IPS-18c (cell line): Measurements from ENCODE around the gene TOB2.
"Not testable (repeated sequence)": the region's sequence is repeated elsewhere in the genome, so short reads cannot be mapped to it uniquely, and the experiment has no call there.

Experiments used
- H3K4me3 ChIP-seq: 2 replicates; pipeline ENCODE4 v1.7.0; 2013; ENCODE audit warnings: low read depth, mild to moderate bottlenecking, low read length, moderate library complexity; ENCODE audit not compliant: insufficient read depth
- H3K9me3 ChIP-seq: one replicate; pipeline ENCODE4 v1.6.1; 2013; ENCODE audit warnings: mild to moderate bottlenecking, low read length, moderate library complexity; ENCODE audit not compliant: control insufficient read depth, insufficient read depth

Gene TOB2

GRCh38 chr22:41436322-41437113, 10.1 kb downstream of the TOB2 start:
- peaks cover 2% of the 10 kb centered on the region for H3K9me3 ChIP-seq
- no peak overlapping the region; the same call in 1 of the 2 replicates for H3K4me3 ChIP-seq

- no peak overlapping the region for H3K4me3 ChIP-seq
These were observed 11.0 kb downstream of the TOB2 start for GRCh38 chr22:41435560-41435959.

GRCh38 chr22:41434361-41435003, 12.1 kb downstream of the TOB2 start:
- H3K9me3 ChIP-seq, H3K4me3 ChIP-seq: not testable (repeated sequence)

More at GRCh38 chr22:41435560-41435959, 11.0 kb downstream of the TOB2 start:
- peaks cover 2% of the 10 kb centered on the region for H3K9me3 ChIP-seq

GRCh38 chr22:41433480-41433879, 13.1 kb downstream of the TOB2 start:
- not testable (repeated sequence) for H3K9me3 ChIP-seq, H3K4me3 ChIP-seq

DNA sequence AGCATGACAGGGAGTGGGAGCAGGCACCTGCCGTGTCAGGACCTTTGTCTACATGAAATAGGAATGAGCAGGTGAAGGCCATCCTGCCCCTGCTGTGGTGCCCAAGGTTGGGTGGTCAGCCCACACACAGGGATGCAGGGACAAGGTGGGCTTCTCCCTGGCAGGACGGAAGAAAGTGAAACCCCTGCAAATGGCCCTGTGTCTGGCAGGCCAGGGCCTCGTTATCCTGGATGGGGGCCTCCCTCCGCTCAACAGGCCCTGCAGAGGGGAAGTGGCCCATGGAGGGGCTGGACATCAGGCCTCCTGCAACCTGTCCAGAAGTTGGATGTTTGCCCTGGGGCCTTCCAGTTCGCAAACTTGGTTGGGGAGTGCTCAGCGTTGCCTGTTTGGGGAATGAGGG, 14.9 kb downstream of the TOB2 start:
- H3K9me3 ChIP-seq: peaks cover 2% of the 10 kb centered on the region
- no peak overlapping the region for H3K4me3 ChIP-seq

GRCh38 chr22:41429951-41430332, 16.7 kb downstream of the TOB2 start:
- no peak overlapping the region for H3K4me3 ChIP-seq
- H3K9me3 ChIP-seq: no peaks in the 10 kb centered on the region

DNA sequence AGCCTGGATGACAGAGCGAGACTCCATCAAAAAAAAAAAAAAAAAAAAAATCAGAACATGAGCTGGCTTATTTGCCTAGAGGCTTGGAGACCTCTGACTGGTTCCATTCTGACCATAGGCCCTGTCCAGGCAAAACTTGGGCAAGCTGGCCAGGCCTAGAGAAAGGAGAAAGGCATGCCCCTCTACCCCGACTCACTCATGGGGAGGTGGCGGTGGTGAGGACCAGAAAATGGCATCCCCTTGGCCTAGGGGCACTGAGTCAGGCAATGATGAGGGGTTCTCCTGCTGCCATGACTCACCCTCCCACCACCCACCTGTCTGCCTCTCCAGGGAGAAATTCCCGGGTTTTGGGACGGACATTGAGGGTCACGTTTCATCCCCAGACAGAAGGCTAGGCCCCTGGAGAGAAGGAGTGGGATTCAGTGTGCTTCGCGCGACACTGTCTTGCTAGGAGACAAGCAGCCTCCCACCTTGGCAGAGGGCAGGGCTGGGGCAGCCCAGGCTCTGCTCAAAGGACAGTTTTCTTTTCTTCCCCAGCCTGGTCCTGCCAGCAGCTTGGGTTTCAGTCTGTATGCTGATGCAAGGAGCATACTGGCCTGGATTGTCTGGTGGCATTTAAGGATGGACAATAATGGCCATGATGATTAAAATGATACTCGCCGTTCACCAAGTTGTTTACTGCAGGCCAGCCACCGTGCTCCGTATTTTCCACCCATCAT, 17.2 kb downstream of the TOB2 start:
- H3K9me3 ChIP-seq: no peaks in the 10 kb centered on the region
- no peak overlapping the region for H3K4me3 ChIP-seq

- H3K4me3 ChIP-seq: no peak overlapping the region
- H3K9me3 ChIP-seq: no peaks in the 10 kb centered on the region
These were observed 20.8 kb downstream of the TOB2 start for GRCh38 chr22:41425660-41426365.

DNA sequence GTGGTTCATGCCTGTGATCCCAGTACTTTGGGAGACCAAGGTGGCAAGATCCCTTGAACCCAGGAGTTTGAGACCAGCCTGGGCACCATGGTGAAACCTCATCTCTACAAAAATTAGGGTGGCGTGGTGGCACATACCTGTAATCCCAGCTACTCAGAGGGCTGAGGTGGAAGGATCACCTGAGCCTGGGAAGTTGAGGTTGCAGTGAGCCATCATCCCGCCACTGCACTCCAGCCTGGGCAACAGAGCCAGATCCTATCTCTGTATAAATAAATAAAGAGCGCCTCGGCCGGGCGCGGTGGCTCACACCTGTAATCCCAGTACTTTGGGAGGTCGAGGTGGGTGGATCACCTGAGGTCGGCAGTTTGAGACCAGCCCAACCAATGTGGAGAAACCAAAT, 27.9 kb downstream of the TOB2 start:
- H3K9me3 ChIP-seq: no peaks in the 10 kb centered on the region
- no peak overlapping the region for H3K4me3 ChIP-seq

DNA sequence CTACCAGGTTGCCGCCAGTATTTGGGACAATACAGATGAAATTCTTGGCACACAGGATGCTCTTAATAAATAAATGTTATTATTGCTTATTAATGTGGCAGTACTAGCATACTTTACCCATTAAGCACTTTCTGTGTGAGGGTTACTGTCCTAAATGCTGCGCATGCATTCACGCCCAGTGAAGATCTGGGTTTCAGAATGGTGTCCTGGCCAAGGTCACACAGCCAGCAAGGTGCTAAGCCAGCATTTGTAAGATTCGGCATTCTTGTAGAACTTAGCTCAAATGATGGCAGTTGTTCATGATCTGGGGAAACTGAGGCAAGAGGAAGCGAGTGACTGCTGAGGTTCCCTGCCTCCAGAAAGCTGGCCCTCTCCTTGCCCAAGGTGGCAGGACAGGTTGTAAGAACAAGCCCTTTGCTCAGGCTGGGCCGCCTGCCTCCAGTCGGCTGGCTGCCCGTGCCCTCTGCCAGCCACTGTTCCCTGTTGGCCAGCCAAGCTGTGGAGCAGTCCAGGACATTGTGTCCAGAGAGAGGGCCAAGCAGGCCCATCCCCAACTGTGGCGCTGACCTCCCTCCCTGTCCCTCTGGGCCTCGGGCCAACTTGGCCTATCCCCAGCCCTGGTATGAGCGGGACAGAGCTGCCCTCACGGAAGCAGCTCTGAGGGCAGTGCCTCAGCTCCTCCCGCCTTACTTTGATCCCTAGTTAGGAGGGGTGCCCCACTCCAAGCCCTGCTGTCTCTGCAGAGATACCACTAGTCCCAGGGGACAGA, 28.8 kb downstream of the TOB2 start:
- H3K9me3 ChIP-seq: no peaks in the 10 kb centered on the region

GRCh38 chr22:41415554-41415953, 31.0 kb downstream of the TOB2 start:
- Histone ChIP-seq H3K9me3 (no peaks in the 10 kb centered on the region), H3K4me3 (no peak overlapping the region)

More for the DNA sequence above, 28.8 kb downstream of the TOB2 start:
- H3K4me3 ChIP-seq: no peak overlapping the region

DNA sequence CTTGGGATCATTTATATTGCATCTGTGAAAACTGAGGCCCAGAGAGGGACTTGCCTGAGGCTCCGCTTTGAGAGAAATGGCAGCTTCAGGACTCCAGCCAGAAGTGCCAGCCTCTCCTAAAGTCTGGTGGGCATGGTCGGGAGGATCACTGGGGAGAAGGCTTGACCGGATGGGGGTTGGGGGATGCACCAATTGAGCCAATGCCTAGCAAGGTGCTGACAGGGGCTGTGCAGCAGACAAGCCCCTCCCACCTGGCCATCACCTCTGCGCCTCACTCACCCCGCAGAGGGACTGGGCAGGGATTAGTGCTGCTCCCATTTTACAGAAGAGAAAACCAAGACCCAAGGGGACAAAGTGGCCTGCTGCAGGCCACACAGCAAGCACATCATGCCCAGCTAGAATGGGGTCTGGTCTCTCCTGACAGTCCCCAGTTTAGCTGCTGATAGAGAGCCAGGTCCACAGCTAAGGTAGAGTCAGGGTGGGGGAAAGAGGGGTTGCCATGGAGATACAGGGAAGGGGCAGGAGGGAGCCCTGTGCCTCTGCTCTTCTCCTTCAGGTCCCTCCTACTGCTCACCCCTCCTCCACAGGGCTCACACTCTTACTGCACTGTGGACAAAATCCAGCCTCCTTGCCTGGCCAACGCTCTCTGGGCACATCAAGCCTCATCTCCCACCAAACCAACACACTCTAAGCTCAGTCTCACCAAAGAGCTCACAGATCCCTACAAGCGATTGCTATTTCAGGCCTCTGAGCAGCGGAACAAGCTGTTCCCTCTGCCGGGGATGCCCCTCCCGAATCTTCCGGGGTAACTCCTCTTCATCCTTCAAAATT, 35.4 kb downstream of the TOB2 start:
- Histone ChIP-seq H3K9me3 (no peaks in the 10 kb centered on the region), H3K4me3 (no peak overlapping the region)

- H3K9me3 ChIP-seq: no peaks in the 10 kb centered on the region
These were observed 36.3 kb downstream of the TOB2 start for GRCh38 chr22:41410311-41410751.

DNA sequence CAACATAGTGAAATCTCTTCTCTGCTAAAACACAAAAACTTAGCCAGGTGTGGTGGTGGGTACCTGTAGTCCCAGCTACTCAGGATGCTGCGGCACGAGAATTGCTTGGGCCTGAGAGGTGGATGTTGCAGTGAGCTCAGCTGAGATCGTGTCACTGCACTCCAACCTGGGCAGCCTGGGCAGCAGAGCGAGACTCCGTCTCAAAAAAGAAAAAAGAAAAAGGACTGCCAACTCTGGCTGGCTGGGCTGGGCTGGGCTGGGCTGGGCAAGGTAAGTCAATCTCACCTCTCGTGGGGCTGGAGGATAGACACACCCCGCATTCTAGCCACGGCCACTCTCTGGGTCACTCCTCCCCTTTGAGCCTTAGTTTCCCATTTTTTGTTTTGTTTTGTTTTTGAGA, 37.9 kb downstream of the TOB2 start:
- Histone ChIP-seq H3K9me3 (no peaks in the 10 kb centered on the region), H3K4me3 (no peak overlapping the region)

More at GRCh38 chr22:41410311-41410751, 36.3 kb downstream of the TOB2 start:
- no peak overlapping the region for H3K4me3 ChIP-seq

GRCh38 chr22:41407433-41407832, 39.2 kb downstream of the TOB2 start:
- H3K9me3 ChIP-seq: no peaks in the 10 kb centered on the region
- no peak overlapping the region for H3K4me3 ChIP-seq

- Histone ChIP-seq H3K4me3 (no peak overlapping the region), H3K9me3 (no peaks in the 10 kb centered on the region)
These were observed 40.2 kb downstream of the TOB2 start for GRCh38 chr22:41406410-41406809.
